Prostate gland (tissue), 2 donors: Measurements from ENCODE around the gene TRDMT1.

Source experiments
- CTCF ChIP-seq, 4 experiments: fragments of 200-600 bp in 2 of 4; fragments of 450-650 bp in 2 of 4; sonication (generic) in 2 of 4; IDR thresholded peaks; 1 replicate in 3 of 4; 2 replicates in 1 of 4; pipeline ENCODE4 v1.5.1; 2016 to 2019; ENCODE audit warnings: antibody characterized with exemption in 4 of 4, mild to moderate bottlenecking in 2 of 4, moderate library complexity in 2 of 4
- POLR2AphosphoS5 ChIP-seq: sonication (generic); formaldehyde crosslinking; IDR thresholded peaks from one replicate; pipeline ENCODE4 v1.6.1; 2017; ENCODE audit warnings: antibody characterized with exemption

GRCh38 chr10:17128261-17128660, 73.2 kb downstream of the TRDMT1 start:
- no peak for TF ChIP-seq CTCF (IDR thresholded peaks at IDR 0.05)
- no peak for TF ChIP-seq POLR2AphosphoS5
